AG20443 (cell line): ENCODE measurements around the gene SOBP.

Experiments
- DNase-seq: peaks from one replicate; pipeline ENCODE4 v3.0.0; 2012; ENCODE audit warnings: low spot score, mixed read lengths

Gene SOBP

DNA sequence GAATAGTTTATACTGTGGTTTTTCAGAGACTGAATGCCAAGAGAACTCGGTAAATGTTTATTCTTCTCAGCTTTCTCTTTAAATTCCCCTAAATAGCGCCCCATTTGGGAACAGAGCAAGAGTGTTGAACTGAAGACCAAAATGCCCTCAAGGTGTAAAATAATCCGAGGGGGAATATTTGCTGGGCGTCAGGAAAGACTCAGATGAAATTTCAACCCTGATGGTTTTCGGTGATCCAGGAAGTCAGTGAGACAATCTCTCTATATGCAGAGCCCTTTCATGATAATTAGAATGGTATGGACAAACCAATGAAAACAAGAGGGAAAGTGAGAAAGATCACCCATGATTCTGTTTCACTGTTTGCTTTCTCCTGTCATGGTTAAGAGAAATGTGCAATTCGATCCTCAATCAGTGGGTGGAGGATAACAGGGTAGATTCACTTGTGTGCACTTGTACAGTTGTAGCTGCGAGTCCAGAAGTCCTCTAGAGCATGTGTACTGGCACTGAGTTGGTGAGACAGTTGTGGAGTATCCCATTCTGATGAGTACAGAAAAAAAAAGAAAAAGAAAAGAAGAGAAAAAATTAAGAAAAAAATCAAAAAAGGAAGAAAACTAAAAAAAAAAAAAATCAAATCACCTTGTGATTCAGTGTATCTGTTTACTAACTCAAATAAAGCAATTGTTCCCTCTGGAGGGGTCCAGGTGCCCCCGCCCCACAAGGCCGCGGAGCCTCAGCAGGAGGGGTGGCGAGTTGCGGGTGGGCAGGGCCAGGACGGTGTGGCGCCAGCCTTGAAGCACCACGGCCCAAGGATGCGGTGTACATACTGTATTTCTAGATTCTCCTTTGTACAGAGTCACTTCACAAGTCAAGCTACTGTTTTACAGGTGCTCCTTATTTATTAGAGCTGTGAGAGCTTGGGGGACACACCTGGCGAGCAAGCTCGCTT lies 169.3 kb downstream of the SOBP start:
- no peak for DNase-seq

DNA sequence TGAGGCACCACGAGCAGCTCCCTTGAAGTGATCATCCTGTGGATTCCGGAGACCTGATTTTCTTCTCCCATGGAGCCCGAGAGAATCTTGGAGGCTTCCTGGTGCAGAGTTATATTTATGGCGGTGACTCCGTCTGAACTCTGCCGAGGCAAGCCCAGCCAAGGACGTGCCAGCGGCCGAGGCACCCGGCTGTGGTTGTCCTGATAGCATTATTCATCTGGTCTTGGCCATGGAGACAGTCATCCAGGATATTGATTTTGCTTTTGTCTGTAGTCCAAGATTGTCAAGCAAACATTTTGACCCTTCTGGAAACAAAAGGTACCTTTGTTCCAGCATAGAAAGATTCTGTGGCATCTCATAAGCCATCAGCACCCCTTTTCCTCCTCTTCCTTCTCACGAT lies 170.9 kb downstream of the SOBP start:
- DNase-seq, result no peak

- no peak for DNase-seq
Observed at GRCh38 chr6:107661291-107661690, 171.4 kb downstream of the SOBP start.

DNA sequence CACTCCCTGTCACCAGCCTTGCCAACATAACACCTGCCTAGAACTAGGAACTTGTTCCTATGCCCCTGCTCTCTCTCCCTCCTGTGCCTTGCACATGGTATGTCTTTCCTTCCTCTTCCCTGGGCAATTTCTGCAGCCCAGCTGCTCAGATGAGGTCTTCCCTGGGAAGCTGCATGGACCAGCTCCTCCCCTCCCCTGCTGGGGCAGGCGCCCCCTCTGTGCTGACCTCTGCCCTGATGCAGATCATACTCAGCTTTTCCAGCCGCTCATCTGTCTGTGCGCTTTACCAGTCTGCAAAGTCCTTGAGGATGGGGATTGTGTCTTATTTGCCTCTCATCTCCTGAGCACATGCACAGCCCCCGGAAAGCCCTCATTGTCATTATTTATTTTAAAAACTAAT lies 172.4 kb downstream of the SOBP start:
- DNase-seq, result no peak

GRCh38 chr6:107663308-107663707 lies 173.4 kb downstream of the SOBP start:
- DNase-seq, result no peak

DNA sequence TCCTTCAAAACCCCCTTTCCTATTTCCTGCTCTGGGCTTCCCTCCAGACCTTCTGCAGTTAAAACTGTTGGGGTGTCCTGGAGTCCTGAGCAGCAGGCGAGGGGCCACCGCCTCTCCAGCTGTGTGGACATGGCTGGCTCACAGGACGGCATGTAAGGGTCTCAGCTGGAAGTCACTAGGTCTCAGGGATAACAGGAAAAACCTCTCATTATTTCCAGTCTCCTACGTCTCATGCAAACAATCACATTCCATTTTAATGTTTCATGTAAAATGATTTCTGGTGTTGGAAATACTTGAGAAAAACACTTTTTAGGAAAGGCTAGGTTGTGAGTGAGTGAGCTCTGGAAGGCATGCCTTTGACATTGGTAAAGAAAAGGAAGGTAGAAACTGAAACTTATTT lies 175.5 kb downstream of the SOBP start:
- peak; percentile 47 for DNase-seq

GRCh38 chr6:107666084-107666980 lies 176.4 kb downstream of the SOBP start:
- no peak for DNase-seq

DNA sequence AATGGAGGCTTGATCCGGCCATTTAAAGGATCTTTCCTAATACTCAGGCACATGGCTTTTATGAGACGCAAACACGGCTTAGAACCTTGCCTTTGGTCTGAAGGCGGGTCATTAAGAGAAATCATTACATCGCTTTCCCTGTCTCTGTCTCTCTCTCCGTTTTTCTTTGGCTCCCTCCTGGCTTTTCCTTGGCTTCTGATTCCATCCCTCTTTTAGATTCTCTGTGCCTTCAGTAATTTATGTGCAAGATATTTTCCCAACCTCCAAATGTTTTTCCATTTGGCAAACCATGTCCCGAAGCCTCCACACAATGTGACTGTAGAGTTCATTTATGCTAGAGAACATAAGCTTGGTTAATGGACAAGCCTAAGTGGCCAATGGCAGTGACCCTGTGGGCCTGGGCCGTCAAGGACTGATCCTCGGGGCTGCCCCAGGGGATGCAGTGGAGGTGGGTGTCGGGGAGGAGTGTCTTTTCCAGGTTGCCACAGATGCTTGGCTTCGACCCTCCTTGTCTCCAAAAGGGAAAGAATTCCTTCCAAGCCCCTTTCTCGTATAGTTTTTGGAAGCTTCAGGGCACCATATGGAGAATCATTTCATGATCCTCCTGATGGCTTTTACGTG lies 177.2 kb downstream of the SOBP start:
- DNase-seq, result no peak

- DNase-seq, result no peak
Observed at GRCh38 chr6:107667790-107668189, 177.9 kb downstream of the SOBP start.

DNA sequence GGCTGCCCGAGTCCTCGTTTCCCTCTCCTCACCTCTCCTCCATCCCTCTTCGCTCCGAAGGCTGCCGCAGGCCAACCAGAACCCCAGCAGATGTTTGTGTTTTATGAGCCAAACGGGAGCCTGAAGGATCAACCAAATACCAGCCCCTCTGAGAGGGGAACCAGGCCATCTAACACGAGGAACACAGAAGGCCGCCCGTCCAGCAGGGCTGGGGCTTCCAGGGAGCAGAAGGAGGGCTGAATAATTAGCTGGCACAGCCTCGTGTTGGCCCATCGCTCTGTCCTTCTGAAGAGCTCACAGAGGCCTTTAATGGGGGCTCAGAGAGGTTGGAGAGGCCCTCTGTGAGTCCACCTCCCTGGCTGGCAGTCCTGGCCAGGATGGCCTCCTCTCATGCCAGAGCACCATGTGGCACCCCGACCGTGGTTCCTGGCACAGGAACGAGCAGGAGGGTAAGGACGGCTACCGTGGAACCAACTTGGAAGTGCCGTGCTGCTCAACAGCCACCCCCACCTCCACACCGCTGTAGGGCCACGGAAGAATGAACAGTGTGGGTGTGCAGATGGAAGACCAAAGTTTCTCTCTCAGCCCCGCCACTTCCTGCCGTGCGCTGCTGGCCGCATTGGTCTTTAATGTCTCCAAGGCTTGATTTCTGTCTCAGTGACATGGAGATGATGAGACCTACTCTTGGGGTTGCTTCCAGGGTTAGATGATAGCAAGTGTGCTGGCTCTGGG lies 179.0 kb downstream of the SOBP start:
- DNase-seq, result no peak

DNA sequence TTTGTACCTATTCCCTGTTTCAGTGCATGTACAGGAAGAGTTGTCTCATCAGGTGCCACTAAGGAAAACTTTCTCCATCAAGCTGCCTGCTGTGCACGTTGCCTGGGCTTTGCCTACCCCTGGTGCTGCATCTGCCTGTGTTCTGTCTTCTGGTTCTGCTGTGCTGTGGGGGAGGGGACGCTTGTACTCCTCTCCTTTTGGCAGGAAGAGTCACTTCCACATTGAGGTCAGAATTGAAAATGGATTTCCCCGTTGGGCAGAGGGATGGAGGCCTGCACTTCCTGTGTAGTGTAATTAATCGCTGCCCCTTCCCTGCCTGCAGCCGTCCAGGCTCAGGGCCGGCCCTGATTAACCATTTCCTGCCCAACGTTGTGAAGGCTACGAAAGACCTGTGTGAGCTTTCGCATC lies 180.9 kb downstream of the SOBP start:
- peak; percentile 33 for DNase-seq

- no peak for DNase-seq
Observed at GRCh38 chr6:107673076-107673494, 183.2 kb downstream of the SOBP start.

DNA sequence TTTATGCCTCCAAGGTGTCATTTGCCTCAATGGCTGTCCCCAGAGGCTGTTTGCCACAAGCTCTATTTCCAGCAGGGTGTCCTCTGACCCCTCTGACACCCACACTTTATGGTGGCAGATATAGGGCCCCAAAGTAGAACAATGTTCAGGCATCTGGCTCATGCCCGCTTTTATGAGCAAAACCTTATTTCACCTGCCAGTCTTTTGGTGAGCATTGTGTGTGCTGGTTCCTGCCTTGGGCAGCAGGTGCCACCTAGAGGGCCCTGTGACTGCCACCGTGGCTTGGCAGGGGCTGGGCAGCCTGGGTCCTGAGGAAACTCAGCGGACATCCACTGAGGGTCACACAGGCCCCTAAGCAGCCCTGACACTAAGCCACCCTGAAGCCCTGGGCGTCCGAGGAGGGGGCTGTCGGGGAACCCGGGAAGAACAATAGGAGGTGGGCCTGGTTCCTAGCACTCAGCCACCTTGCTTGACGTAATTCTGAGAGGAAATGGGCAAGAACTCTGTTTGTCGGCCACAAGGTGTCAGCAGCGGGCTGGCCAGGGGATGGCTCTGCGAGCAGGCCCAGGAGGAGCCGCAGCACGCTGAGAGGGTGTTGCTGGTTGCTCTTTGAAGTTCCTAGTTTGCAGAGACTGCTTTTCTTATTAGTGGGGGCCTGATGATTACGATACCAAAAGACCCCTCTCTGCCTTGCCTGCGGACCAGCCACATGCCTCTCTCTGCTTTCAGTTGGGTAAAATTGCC lies 185.2 kb downstream of the SOBP start:
- peak; percentile 93 for DNase-seq

DNA sequence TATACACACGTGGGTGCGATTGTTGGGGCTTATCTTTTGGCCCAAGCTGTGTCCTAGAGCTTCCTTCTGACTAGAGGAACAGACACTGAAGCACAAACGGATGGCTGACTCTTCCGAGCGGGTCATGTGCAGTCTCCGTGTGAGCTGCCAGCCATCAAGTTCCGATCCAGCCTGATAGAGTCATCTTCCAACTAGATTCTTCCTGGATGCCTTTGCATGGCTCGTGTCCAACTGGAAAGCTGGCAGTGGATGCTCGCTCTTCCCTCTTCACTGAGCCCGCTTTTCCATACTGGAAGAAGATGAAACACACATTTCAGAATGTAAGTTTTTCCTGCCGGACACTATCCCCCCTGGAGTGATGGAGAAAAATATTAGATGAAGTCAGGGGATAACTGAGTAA lies 186.1 kb downstream of the SOBP start:
- peak; percentile 61 for DNase-seq

DNA sequence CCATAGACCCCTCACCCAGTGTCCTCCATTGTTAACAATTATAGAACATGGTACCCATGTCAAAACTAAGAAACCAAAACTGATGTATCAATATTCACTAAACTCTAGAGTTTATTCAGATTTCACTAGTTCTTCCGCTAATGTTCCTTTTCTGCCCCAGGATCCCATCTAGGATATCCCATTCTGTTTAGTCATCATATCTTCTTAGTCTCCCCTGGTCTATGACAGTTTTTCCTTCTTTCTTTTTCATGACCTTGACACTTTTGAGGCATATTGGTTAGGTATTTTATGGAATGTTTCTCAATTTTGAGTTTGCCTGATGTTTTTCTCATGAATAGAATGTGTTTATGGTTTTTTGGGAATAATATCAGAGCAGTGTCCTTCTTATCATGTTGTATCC lies 187.5 kb downstream of the SOBP start:
- DNase-seq, result no peak

GRCh38 chr6:107679457-107679856 lies 189.5 kb downstream of the SOBP start:
- DNase-seq, result peak; percentile 46

GRCh38 chr6:107682721-107683120 lies 192.8 kb downstream of the SOBP start:
- no peak for DNase-seq

GRCh38 chr6:107683183-107683582 lies 193.3 kb downstream of the SOBP start:
- no peak for DNase-seq

DNA sequence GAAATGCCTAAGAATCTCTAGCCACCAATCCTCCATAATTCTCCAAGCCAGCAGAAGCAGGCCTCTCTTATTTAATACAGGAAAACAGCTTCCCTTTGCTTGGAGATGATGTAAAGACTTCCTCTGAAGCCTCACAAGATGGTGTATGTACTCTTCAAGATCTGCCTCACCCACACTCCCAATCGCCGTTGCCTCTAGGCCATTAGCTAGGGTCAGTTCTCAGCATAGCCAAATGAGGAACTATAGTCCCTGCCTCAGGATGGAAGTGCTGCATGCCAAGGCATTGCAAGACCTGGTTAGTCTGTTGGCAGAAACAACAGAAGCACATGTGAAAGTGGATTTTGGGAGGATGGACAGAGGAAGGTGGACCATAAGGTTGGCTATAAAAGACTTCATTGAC lies 195.1 kb downstream of the SOBP start:
- no peak for DNase-seq

- DNase-seq, result no peak
Observed at GRCh38 chr6:107689190-107689589, 199.3 kb downstream of the SOBP start.
